Activated naive CD4-positive, alpha-beta T cell treated with anti-CD3 and anti-CD28 coated beads for 36 hours (primary cell): ENCODE measurements around the gene NHERF2. TPM values are rescaled to one million over a fixed set of nuclear protein-coding genes. Genes with fewer than 3 reads are reported as not detected.

Experiments
- CTCF ChIA-PET: fragments of 350-600 bp; sonication (Branson Sonifier 250); formaldehyde crosslinking; loops from one replicate; lab custom pipeline; 2021; ENCODE audit warnings: antibody characterized with exemption; lab: Charles Lee
- DNase-seq: peaks from one replicate; pipeline ENCODE4 v3.0.0-alpha.2; 2020
- H3K27ac Mint-ChIP-seq: one replicate; pipeline ENCODE4 v1.8.0; 2021; ENCODE audit warnings: mild to moderate bottlenecking, mixed read lengths
- H3K27me3 Mint-ChIP-seq: one replicate; pipeline ENCODE4 v1.8.0; 2021; ENCODE audit warnings: low read depth, mixed read lengths
- H3K36me3 Mint-ChIP-seq: one replicate; pipeline ENCODE4 v1.8.0; 2021; ENCODE audit warnings: low read depth, mixed read lengths
- H3K4me1 Mint-ChIP-seq: one replicate; pipeline ENCODE4 v1.8.0; 2021; ENCODE audit warnings: low read depth, mixed read lengths
- H3K4me3 Mint-ChIP-seq: one replicate; pipeline ENCODE4 v1.8.0; 2021; ENCODE audit warnings: mild to moderate bottlenecking, moderate library complexity, mixed read lengths
- H3K9me3 Mint-ChIP-seq: one replicate; pipeline ENCODE4 v1.8.0; 2021; ENCODE audit warnings: mixed read lengths
- intact Hi-C: fragments of 100-400 bp; cut with micrococcal nuclease; formaldehyde crosslinking; loops from one replicate; pipeline ENCODE4 v1.15.1; 2023
- total RNA-seq, 2 experiments: library from RNA; stranded (reverse); gene quantifications; one replicate each; pipeline ENCODE4 v1.2.3, GENCODE V29; 2021

The NHERF2 gene
- total RNA-seq, 2 experiments from 2014 or later, result 1.5 to 2.1 TPM

DNA sequence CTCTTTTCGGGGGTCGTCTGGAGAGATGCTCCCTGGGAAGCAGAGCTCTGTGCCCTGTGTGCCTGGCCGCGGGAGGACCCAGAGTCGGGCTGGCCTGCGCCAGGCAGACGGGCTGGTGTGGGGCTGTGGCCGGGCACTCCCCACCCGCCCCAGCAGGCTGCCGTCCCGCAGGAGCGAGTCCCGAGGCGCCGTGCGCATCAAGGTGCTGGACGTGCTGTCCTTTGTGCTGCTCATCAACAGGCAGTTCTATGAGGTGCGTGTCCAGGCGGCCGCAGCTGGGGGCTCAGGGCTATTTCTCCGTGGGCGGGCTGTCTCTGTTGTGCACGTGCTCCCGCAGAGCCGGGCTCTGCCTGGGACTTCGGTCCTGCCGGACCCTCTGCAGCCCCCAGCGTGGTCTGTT lies 36.1 kb downstream of the NHERF2 start:
- peaks cover 1% of the 10 kb centered on the region for H3K4me1 Mint-ChIP-seq
- no peak overlapping the region for H3K4me3 Mint-ChIP-seq
- CTCF ChIA-PET, result no interaction called here
- H3K36me3 Mint-ChIP-seq, result peaks cover 14% of the 10 kb centered on the region
- H3K27me3 Mint-ChIP-seq, result no peaks in the 10 kb centered on the region
- DNase-seq, result no peak
- intact Hi-C loops, result no loop called here
- no peaks in the 10 kb centered on the region for H3K9me3 Mint-ChIP-seq
- H3K27ac Mint-ChIP-seq, result no peak overlapping the region

GRCh38 chr16:2063861-2064260 lies 37.2 kb downstream of the NHERF2 start:
- Mint-ChIP-seq H3K27me3 (no peaks in the 10 kb centered on the region), H3K9me3 (no peaks in the 10 kb centered on the region), H3K27ac (no peak overlapping the region), H3K4me1 (peaks cover 1% of the 10 kb centered on the region), H3K36me3 (peaks cover 17% of the 10 kb centered on the region), H3K4me3 (no peak overlapping the region)
- CTCF ChIA-PET, result no interaction called here
- DNase-seq, result no peak
- intact Hi-C loops, result no loop called here

DNA sequence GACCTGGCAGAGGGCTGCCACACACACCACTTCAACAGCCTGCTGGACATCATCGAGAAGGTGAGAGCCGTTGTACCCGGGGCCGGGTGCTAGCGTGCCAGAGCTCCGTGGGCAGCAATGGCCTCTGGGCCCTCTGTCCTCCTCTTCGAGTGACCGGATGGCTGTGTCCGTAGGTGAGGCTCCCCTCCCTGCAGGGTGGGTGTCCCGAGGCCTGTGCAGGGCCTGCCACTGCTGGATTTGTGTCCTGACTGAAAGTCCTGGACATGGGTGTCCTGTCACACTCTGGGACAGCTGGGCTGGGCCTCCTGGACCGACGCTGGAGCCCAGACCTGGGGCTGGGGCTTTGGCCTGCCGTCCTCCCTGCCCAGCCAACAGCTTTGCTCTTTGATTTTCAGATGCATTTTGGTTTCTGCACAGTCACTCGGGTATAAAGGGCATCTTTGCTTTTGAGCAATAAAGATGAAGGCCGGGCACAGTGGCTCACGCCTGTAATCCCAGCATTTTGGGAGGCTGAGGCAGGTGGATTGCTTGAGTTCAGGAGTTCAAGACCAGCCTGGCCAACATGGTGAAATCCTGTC lies 37.8 kb downstream of the NHERF2 start:
- Mint-ChIP-seq H3K36me3 (peaks cover 18% of the 10 kb centered on the region), H3K27ac (no peak overlapping the region), H3K4me3 (no peak overlapping the region), H3K4me1 (peaks cover 1% of the 10 kb centered on the region), H3K27me3 (no peaks in the 10 kb centered on the region), H3K9me3 (no peaks in the 10 kb centered on the region)
- intact Hi-C loops, result no loop called here
- DNase-seq, result no peak
- CTCF ChIA-PET, result no interaction called here

- H3K9me3 Mint-ChIP-seq, result no peaks in the 10 kb centered on the region
- peaks cover 21% of the 10 kb centered on the region for H3K36me3 Mint-ChIP-seq
- intact Hi-C loops, result no loop called here
- H3K27ac Mint-ChIP-seq, result no peak overlapping the region
- peaks cover 1% of the 10 kb centered on the region for H3K4me1 Mint-ChIP-seq
- H3K27me3 Mint-ChIP-seq, result no peaks in the 10 kb centered on the region
- CTCF ChIA-PET, result interaction anchor here (1.4 kb wide), 1 partner anchor 43 kb away, joined by 3 read pairs; no protein-coding TSS in a partner anchor
- H3K4me3 Mint-ChIP-seq, result no peak overlapping the region
- no peak for DNase-seq
Observed at GRCh38 chr16:2066139-2066538, 39.4 kb downstream of the NHERF2 start.

DNA sequence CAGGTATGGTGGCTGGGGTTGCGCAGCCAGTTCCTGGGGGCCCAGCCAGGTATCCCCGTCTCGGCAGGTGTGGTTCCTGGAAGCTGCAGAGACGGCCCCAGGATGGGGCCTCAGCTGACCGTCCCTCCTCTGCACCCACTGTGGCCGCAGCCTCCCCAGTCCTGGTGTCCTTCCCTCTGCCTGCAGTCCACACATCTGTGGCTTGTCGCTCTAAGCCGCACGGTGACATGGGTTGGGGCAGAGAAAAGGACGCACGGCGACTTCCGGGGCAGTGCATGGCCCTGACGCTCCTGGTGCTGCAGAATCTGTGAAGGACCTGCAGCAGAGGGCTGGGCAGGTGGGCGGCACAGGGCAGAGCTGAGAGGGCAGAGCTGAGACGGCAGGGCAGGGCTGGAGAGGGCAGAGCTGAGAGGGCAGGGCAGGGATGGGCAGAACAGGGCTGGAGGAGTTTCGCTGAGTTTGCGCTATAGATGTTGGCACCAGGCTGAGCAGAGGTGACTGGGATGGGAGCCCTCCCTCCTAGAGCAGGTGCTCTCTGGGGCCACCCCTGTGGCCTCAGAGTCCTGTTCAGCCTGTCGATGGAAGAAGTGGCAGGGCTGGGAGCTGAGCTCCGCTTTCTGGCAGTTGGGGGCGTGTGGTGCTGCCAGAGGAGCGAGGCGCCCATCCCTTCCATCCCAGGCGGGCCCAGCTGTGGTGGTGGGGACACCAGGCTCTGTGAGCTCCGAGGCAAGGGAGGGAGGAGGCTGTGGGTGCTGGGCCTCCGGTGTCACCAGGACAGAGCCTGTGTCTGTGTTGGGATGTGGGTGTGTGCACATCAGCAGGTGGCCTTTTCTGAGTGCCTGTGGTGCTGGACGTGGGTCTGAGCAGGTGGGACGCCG lies 44.1 kb downstream of the NHERF2 start:
- peaks cover 1% of the 10 kb centered on the region for H3K4me1 Mint-ChIP-seq
- H3K4me3 Mint-ChIP-seq, result no peak overlapping the region
- intact Hi-C loops, result no loop called here
- no peak for DNase-seq
- CTCF ChIA-PET, result interaction anchor here (0.7 to 0.8 kb wide), 2 partner anchors 10 to 66 kb away, joined by 3 to 4 read pairs; no protein-coding TSS in a partner anchor
- no peaks in the 10 kb centered on the region for H3K9me3 Mint-ChIP-seq
- peaks cover 18% of the 10 kb centered on the region for H3K36me3 Mint-ChIP-seq
- no peak overlapping the region for H3K27ac Mint-ChIP-seq
- no peaks in the 10 kb centered on the region for H3K27me3 Mint-ChIP-seq

DNA sequence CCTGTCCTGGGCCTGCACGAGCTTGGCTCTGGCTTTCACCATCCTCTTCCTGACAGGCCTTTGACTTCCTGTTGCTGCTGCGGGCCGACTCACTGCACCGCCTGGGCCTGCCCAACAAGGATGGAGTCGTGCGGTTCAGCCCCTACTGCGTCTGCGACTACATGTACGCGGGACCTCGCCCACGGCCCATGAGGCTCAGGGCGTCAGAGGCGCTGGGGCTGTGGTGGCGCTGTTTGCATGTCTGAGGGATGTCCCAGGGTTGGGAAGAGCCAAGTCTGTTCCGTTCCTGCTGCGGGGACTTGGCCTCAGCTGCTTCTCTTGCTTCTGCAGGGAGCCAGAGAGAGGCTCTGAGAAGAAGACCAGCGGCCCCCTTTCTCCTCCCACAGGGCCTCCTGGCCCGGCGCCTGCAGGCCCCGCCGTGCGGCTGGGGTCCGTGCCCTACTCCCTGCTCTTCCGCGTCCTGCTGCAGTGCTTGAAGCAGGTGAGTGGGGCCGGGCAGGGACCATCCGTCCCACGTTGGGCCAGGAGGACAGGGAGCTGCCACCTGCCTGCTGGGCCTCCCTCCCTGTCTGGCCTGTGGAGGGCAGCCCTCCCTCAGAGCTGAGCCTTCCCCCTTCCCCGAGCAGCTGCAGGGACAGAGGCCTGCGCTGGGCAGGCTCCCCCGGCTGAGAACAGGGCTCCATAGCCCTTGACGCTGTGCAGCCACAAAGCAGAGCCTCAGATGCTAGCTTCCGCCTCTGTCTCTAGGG lies 44.9 kb downstream of the NHERF2 start:
- no peaks in the 10 kb centered on the region for H3K9me3 Mint-ChIP-seq
- peaks cover 13% of the 10 kb centered on the region for H3K36me3 Mint-ChIP-seq
- CTCF ChIA-PET, result interaction anchor here (0.8 kb wide), 1 partner anchor 11 kb away, joined by 4 read pairs; no protein-coding TSS in a partner anchor
- H3K4me1 Mint-ChIP-seq, result no peaks in the 10 kb centered on the region
- H3K4me3 Mint-ChIP-seq, result no peak overlapping the region
- DNase-seq, result no peak
- no peak overlapping the region for H3K27ac Mint-ChIP-seq
- H3K27me3 Mint-ChIP-seq, result no peaks in the 10 kb centered on the region
- intact Hi-C loops, result no loop called here

DNA sequence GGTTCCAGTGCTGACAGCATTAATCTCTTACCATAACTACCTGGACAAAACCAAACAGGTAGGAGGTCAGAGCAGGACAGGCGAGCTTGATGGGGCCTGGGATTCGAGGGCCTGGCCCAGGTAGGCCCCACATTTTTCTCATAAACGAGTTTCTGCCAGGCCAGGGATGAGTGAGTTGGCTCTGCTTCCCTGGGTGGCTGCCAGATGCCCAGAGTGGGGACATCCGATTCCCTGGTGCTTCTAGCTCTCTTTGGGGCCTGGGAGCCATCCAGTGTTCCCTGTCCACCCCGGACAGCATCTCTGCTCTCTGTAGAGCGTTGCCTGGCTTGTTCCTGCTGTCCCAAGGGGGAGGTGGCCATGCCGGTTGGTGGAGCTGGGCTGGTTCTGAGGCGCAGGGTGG lies 46.2 kb downstream of the NHERF2 start:
- Mint-ChIP-seq H3K9me3 (no peaks in the 10 kb centered on the region), H3K36me3 (peaks cover 13% of the 10 kb centered on the region), H3K4me1 (no peaks in the 10 kb centered on the region), H3K27me3 (no peaks in the 10 kb centered on the region), H3K27ac (no peak overlapping the region), H3K4me3 (no peak overlapping the region)
- CTCF ChIA-PET, result no interaction called here
- intact Hi-C loops, result no loop called here
- no peak for DNase-seq

GRCh38 chr16:2074071-2074470 lies 47.4 kb downstream of the NHERF2 start:
- H3K4me3 Mint-ChIP-seq, result no peak overlapping the region
- peaks cover 9% of the 10 kb centered on the region for H3K36me3 Mint-ChIP-seq
- no peaks in the 10 kb centered on the region for H3K4me1 Mint-ChIP-seq
- H3K9me3 Mint-ChIP-seq, result no peaks in the 10 kb centered on the region
- H3K27me3 Mint-ChIP-seq, result no peaks in the 10 kb centered on the region
- CTCF ChIA-PET, result no interaction called here
- no peak overlapping the region for H3K27ac Mint-ChIP-seq
- intact Hi-C loops, result no loop called here
- no peak for DNase-seq

DNA sequence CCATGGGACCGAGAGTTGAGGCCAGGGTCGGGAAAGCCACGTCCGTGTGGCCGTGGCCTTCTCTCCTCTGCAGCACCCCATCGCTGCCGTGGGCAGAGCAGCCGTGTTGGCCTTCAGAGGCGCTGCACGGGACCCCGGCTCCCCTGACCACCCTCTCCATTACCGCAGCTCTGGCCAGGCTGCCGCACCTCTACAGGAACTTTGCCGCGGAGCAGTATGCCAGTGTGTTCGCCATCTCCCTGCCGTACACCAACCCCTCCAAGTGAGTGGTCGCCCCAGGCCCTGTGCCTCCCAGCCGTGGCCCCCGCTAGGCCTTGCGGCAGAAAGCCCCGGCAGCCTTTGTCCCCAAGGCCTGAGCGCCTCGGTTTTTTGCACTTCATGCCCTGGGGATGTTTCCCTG lies 48.9 kb downstream of the NHERF2 start:
- Mint-ChIP-seq H3K4me1 (no peaks in the 10 kb centered on the region), H3K9me3 (no peaks in the 10 kb centered on the region), H3K4me3 (no peak overlapping the region), H3K36me3 (peaks cover 6% of the 10 kb centered on the region), H3K27me3 (no peaks in the 10 kb centered on the region), H3K27ac (no peak overlapping the region)
- DNase-seq, result no peak
- CTCF ChIA-PET, result no interaction called here
- intact Hi-C loops, result no loop called here

GRCh38 chr16:2076072-2076865 lies 49.6 kb downstream of the NHERF2 start:
- no peak overlapping the region for H3K4me3 Mint-ChIP-seq
- peaks cover 6% of the 10 kb centered on the region for H3K36me3 Mint-ChIP-seq
- no peaks in the 10 kb centered on the region for H3K9me3 Mint-ChIP-seq
- H3K27ac Mint-ChIP-seq, result no peak overlapping the region
- H3K27me3 Mint-ChIP-seq, result no peaks in the 10 kb centered on the region
- no peak for DNase-seq
- CTCF ChIA-PET, result no interaction called here
- intact Hi-C loops, result no loop called here
- H3K4me1 Mint-ChIP-seq, result no peaks in the 10 kb centered on the region

GRCh38 chr16:2077016-2077415 lies 50.3 kb downstream of the NHERF2 start:
- DNase-seq, result no peak
- peaks cover 5% of the 10 kb centered on the region for H3K36me3 Mint-ChIP-seq
- H3K9me3 Mint-ChIP-seq, result no peaks in the 10 kb centered on the region
- CTCF ChIA-PET, result no interaction called here
- no peak overlapping the region for H3K4me3 Mint-ChIP-seq
- no peak overlapping the region for H3K27ac Mint-ChIP-seq
- intact Hi-C loops, result no loop called here
- H3K27me3 Mint-ChIP-seq, result no peaks in the 10 kb centered on the region
- no peaks in the 10 kb centered on the region for H3K4me1 Mint-ChIP-seq

DNA sequence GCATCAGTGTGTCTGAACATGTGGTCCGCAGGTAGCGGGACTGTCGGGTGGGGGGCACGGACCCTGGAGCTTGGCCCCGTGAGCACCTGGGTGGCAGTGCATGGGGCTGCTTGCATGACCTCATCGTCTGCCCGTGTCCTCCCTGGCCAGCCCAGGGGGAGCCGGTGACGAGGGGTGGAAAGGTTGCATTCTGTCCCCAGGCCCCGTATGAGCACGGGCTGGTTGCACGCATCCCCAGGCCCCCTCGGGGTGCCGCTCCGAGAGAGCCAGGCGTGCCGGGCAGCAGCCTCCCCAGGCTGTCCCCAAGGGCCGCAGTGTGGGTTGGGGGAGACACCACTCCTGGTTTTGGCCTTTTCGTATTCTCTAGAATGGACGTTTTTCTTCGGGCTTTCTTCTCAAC lies 51.0 kb downstream of the NHERF2 start:
- no peak overlapping the region for H3K4me3 Mint-ChIP-seq
- no peaks in the 10 kb centered on the region for H3K4me1 Mint-ChIP-seq
- CTCF ChIA-PET, result no interaction called here
- H3K9me3 Mint-ChIP-seq, result no peaks in the 10 kb centered on the region
- no peak for DNase-seq
- intact Hi-C loops, result no loop called here
- H3K27me3 Mint-ChIP-seq, result no peaks in the 10 kb centered on the region
- no peak overlapping the region for H3K27ac Mint-ChIP-seq
- peaks cover 3% of the 10 kb centered on the region for H3K36me3 Mint-ChIP-seq
